GM12878 (cell line): ENCODE results near the gene PAQR9. TPM values are rescaled to one million over a fixed set of nuclear protein-coding genes. Genes with fewer than 3 reads are reported as not detected.

Source experiments
- ATAC-seq: fragments of 200-7000 bp; cut with Tn5 transposase; 3 replicates; pipeline ENCODE4 v1.9.1; 2020; ENCODE audit warnings: mild to moderate bottlenecking, moderate library complexity
- BruUV-seq: library from RNA; stranded (reverse); fragments of 400-500 nt; replicated peaks from 2 replicates; lab custom pipeline; 2021; lab: Mats Ljungman, UMichigan
- CTCF ChIA-PET: fragments of 300-600 bp; sonication (Branson Sonifier 250); formaldehyde crosslinking; extraction: SDS; loops from one replicate; lab custom pipeline; 2021; ENCODE audit warnings: inconsistent platforms; lab: Yijun Ruan, JAX
- POLR2A ChIA-PET: fragments of 350-600 bp; formaldehyde crosslinking; extraction: SDS; loops from one replicate; lab custom pipeline; 2021; ENCODE audit warnings: inconsistent platforms; lab: Charles Lee
- RAD21 ChIA-PET: fragments of 300-600 bp; sonication (Branson Sonifier 250); formaldehyde crosslinking; loops from one replicate; lab custom pipeline; 2023; ENCODE audit warnings: antibody characterized with exemption; ENCODE audit not compliant: unreplicated experiment; lab: Charles Lee
- SMC1A ChIA-PET: fragments of 300-600 bp; sonication (Branson Sonifier 250); formaldehyde crosslinking; loops from one replicate; lab custom pipeline; 2023; ENCODE audit not compliant: unreplicated experiment, uncharacterized antibody; lab: Charles Lee
- DNase-seq: peaks from one replicate; pipeline ENCODE4 v3.0.0-alpha.2; 2011; ENCODE audit warnings: low read depth, low spot score
- FAIRE-seq: peaks from 3 replicates; lab custom pipeline; 2011; peaks lifted over from hg19 to GRCh38; lab: Jason Lieb, UNC
- H2AFZ ChIP-seq: 2 replicates; pipeline ENCODE4 v1.6.0; 2011; ENCODE audit warnings: low read depth, low read length, control low read depth; ENCODE audit not compliant: control insufficient read depth
- H3K27ac ChIP-seq: 2 replicates; pipeline ENCODE4 v1.5.1; 2011; ENCODE audit warnings: control low read depth; ENCODE audit not compliant: control insufficient read depth, insufficient read depth
- H3K27me3 ChIP-seq, 2 experiments: replicated peaks in 1 of 2; 2 replicates each; pipeline versions ENCODE4 v1.6.0 to v1.6.1; 2011; ENCODE audit warnings: low read length in 1 of 2; ENCODE audit not compliant: control insufficient read depth in 2 of 2, insufficient read depth in 2 of 2
- H3K36me3 ChIP-seq, 2 experiments: 2 replicates each; pipeline ENCODE4 v1.5.1; 2011; ENCODE audit warnings: low read length in 1 of 2; ENCODE audit not compliant: control insufficient read depth in 2 of 2, insufficient read depth in 2 of 2
- H3K4me1 ChIP-seq: 2 replicates; pipeline ENCODE4 v1.6.1; 2011; ENCODE audit warnings: mild to moderate bottlenecking, low read length, moderate library complexity, mixed read lengths; ENCODE audit not compliant: control insufficient read depth, insufficient read depth
- H3K4me2 ChIP-seq: 2 replicates; pipeline ENCODE4 v1.6.0; 2011; ENCODE audit warnings: control low read depth; ENCODE audit not compliant: control insufficient read depth, insufficient read depth
- H3K4me3 ChIP-seq: fragments of 200-600 bp; sonication (generic); 2 replicates; pipeline ENCODE4 v1.5.1; 2016
- H3K79me2 ChIP-seq: 2 replicates; pipeline ENCODE4 v1.6.0; 2011; ENCODE audit warnings: low read length; ENCODE audit not compliant: control insufficient read depth, insufficient read depth
- H3K9ac ChIP-seq: 2 replicates; pipeline ENCODE4 v1.8.0; 2011; ENCODE audit warnings: low read length, control low read depth, mixed read lengths; ENCODE audit not compliant: control insufficient read depth, insufficient read depth
- H3K9me3 ChIP-seq: replicated peaks from 3 replicates; pipeline ENCODE4 v1.5.1; 2011; ENCODE audit warnings: mild to moderate bottlenecking, low read length; ENCODE audit not compliant: control insufficient read depth, insufficient read depth
- H4K20me1 ChIP-seq: 2 replicates; pipeline ENCODE4 v1.6.0; 2011; ENCODE audit not compliant: control insufficient read depth, insufficient read depth
- EGR1 ChIP-seq, 2 experiments: IDR thresholded peaks; 1 replicate in 1 of 2; 2 replicates in 1 of 2; pipeline ENCODE4 v1.6.1; 2011 to 2012; ENCODE audit warnings: low read depth in 2 of 2, low read length in 2 of 2, borderline replicate concordance in 1 of 2, mild to moderate bottlenecking in 1 of 2, moderate library complexity in 1 of 2
- EZH2 ChIP-seq: IDR thresholded peaks from 2 replicates; pipeline ENCODE4 v1.6.1; 2012; ENCODE audit warnings: low read depth, mild to moderate bottlenecking, control low read depth, inconsistent platforms, low read length, borderline replicate concordance; ENCODE audit not compliant: control insufficient read depth
- HSF1 ChIP-seq: fragments of 150-350 bp; IDR thresholded peaks from 2 replicates; pipeline ENCODE4 v1.6.1; 2014; ENCODE audit warnings: mild to moderate bottlenecking, low read depth, low read length
- IRF5 ChIP-seq: fragments of 450-650 bp; IDR thresholded peaks from 2 replicates; pipeline ENCODE4 v1.6.1; 2017; ENCODE audit warnings: borderline replicate concordance
- LARP7 ChIP-seq: fragments of 450-650 bp; IDR thresholded peaks from 2 replicates; pipeline ENCODE4 v1.6.1; 2017; ENCODE audit warnings: mild to moderate bottlenecking
- MTA2 ChIP-seq: fragments of 450-650 bp; IDR thresholded peaks from 2 replicates; pipeline ENCODE4 v1.6.1; 2016; ENCODE audit warnings: low read depth, mild to moderate bottlenecking, moderate library complexity
- NFIC ChIP-seq: IDR thresholded peaks from 2 replicates; pipeline ENCODE4 v1.6.1; 2012; ENCODE audit warnings: low read depth, mild to moderate bottlenecking, inconsistent platforms, low read length, moderate library complexity
- POLR2AphosphoS5 ChIP-seq: IDR thresholded peaks from 2 replicates; pipeline ENCODE4 v1.6.1; 2011; ENCODE audit warnings: mild to moderate bottlenecking, low read length, inconsistent platforms
- PRDM15 ChIP-seq: fragments of 450-650 bp; formaldehyde crosslinking; IDR thresholded peaks from 2 replicates; pipeline ENCODE4 v1.4.0; 2020; ENCODE audit warnings: mild to moderate bottlenecking, moderate library complexity
- RAD21 ChIP-seq: IDR thresholded peaks from 2 replicates; pipeline ENCODE4 v1.6.1; 2011; ENCODE audit warnings: mild to moderate bottlenecking, low read depth, low read length, moderate library complexity; ENCODE audit not compliant: insufficient read depth
- SRF ChIP-seq, 2 experiments: IDR thresholded peaks; 2 replicates each; pipeline ENCODE4 v1.6.1; 2011; ENCODE audit warnings: low read depth in 2 of 2, low read length in 2 of 2, mild to moderate bottlenecking in 1 of 2, moderate library complexity in 1 of 2
- TBL1XR1 ChIP-seq: IDR thresholded peaks from 2 replicates; pipeline ENCODE4 v1.6.1; 2012; ENCODE audit warnings: low read depth, low read length, improper control_type of control experiment
- TCF3 ChIP-seq: IDR thresholded peaks from 2 replicates; pipeline ENCODE4 v1.6.1; 2012; ENCODE audit warnings: low read depth, mild to moderate bottlenecking, low read length, borderline replicate concordance; ENCODE audit not compliant: insufficient read depth
- WRNIP1 ChIP-seq: IDR thresholded peaks from 2 replicates; pipeline ENCODE4 v1.6.1; 2011; ENCODE audit warnings: low read depth, low read length, improper control_type of control experiment, borderline replicate concordance
- ZNF207 ChIP-seq: fragments of 450-650 bp; IDR thresholded peaks from 2 replicates; pipeline ENCODE4 v1.6.1; 2014; ENCODE audit warnings: antibody characterized with exemption, mild to moderate bottlenecking, borderline replicate concordance
- WGBS: methylation state at CpG from one replicate; pipeline ENCODE4 v1.1.6; 2016; ENCODE audit warnings: low lambda C conversion rate; ENCODE audit not compliant: insufficient replicate concordance, insufficient coverage; ENCODE audit errors: missing lambda C conversion rate; 5-methylcytosine and 5-hydroxymethylcytosine counted together
- in situ Hi-C: fragments of 300-500 bp; cut with MboI; formaldehyde crosslinking; loops from 9 replicates; pipeline ENCODE4 v1.14.3; 2018; ENCODE audit warnings: mixed read lengths
- intact Hi-C: fragments of 100-400 bp; cut with micrococcal nuclease; formaldehyde crosslinking; loops from one replicate; pipeline ENCODE4 v1.14.2; 2022; ENCODE audit not compliant: unreplicated experiment
- polyA plus RNA-seq, 11 experiments: library from polyadenylated mRNA; depleted of rRNA in 4 of 11; unstranded in 6 of 11; stranded (reverse) in 5 of 11; fragments of >200 nt; fragmentation: Nextera tagmentation in 4 of 11; fragmentation: Illumina TruSeq in 1 of 11; extraction: Ambion mirVana in 4 of 11; extraction: Trizol in 1 of 11; gene quantifications; 1 replicate in 1 of 11; 2 replicates in 10 of 11; pipeline versions ENCODE4 v1.2.1 to v1.2.3, GENCODE V29; 2011 to 2016; ENCODE audit warnings: inconsistent platforms in 2 of 11, missing spikeins in 2 of 11, low read depth in 1 of 11
- total RNA-seq, 4 experiments: library from RNA; depleted of rRNA in 3 of 4; stranded (reverse); fragments of >200 nt in 3 of 4; fragmentation: Illumina TruSeq in 1 of 4; extraction: Trizol in 1 of 4; gene quantifications; 2 replicates each; pipeline versions ENCODE4 v1.2.1 to v1.2.3, GENCODE V29; 2013 to 2021

The PAQR9 gene
- total and polyA plus RNA-seq, 10 of the 15 experiments (the other 5 are each of a cell fraction or from before 2014, with no cell fraction given) = not detected

- ATAC-seq (no peak), FAIRE-seq (no peak), DNase-seq (no peak)
- intact Hi-C loops (no loop called here), in situ Hi-C loops (no loop called here)
- CTCF ChIA-PET = no interaction called here
- WGBS = 51% methylated on average over 3 of the region's 3 CpGs
- Histone ChIP-seq H3K4me3 (no peak overlapping the region), H3K4me1 (no peaks in the 10 kb centered on the region), H2AFZ (no peak overlapping the region), H4K20me1 (no peaks in the 10 kb centered on the region), H3K9me3 (no peaks in the 10 kb centered on the region; the same call in 2 of the 3 replicates), H3K27me3 (no peaks in the 10 kb centered on the region; a peak in 1 of 4 replicates), H3K9ac (no peak overlapping the region), H3K36me3 (no peaks in the 10 kb centered on the region), H3K79me2 (no peaks in the 10 kb centered on the region), H3K4me2 (no peak overlapping the region), H3K27ac (no peak overlapping the region)
- POLR2A ChIA-PET = no interaction called here
- RAD21 ChIA-PET = no interaction called here
- BruUV-seq = no TSS peak
- SMC1A ChIA-PET = no interaction called here
- TF ChIP-seq ZNF207 = no peak
- TF ChIP-seq RAD21 = no peak
- no peak for TF ChIP-seq IRF5
- TF ChIP-seq LARP7 = no peak
- TF ChIP-seq EGR1 (IDR thresholded peaks at IDR 0.05; ENCODE audit: borderline replicate concordance in 1 of 2, low read depth in 2 of 2, low read length in 2 of 2) = no peak
- TF ChIP-seq POLR2AphosphoS5 = no peak
- TF ChIP-seq NFIC = no peak
- TF ChIP-seq SRF (IDR thresholded peaks at IDR 0.05; ENCODE audit: low read depth in 2 of 2, low read length in 2 of 2) = no peak
- TF ChIP-seq PRDM15 (CRISPR knock-in tag) = no peak
- TF ChIP-seq TCF3 = no peak
- TF ChIP-seq TBL1XR1 = no peak
- TF ChIP-seq HSF1 = no peak
- TF ChIP-seq WRNIP1 = no peak
- no peak for TF ChIP-seq MTA2
- TF ChIP-seq EZH2 = no peak
These were observed 47.8 kb downstream of the PAQR9 start for GRCh38 chr3:142915636-142916035.
